GM18951 (cell line): ENCODE results near the gene SSBP3.
"Not testable (repeated sequence)": the region's sequence is repeated elsewhere in the genome, so short reads cannot be mapped to it uniquely, and the experiment has no call there.

Experiments used
- POLR2A ChIP-seq: IDR thresholded peaks from 4 replicates; pipeline ENCODE4 v1.6.1; 2011; ENCODE audit warnings: mild to moderate bottlenecking; ENCODE audit not compliant: insufficient read length, insufficient read depth; ENCODE audit errors: extremely low read depth
- in situ Hi-C: fragments of 300-500 bp; cut with MboI; formaldehyde crosslinking; loops from one replicate; pipeline ENCODE4 v1.12.0; 2022; ENCODE audit warnings: low sequenced_read_pairs, mixed read lengths, inconsistent platforms; ENCODE audit not compliant: unreplicated experiment

SSBP3 gene

GRCh38 chr1:54225986-54226559 is 180.1 kb downstream of the SSBP3 start:
- in situ Hi-C loops: no loop called here
- no peak for TF ChIP-seq POLR2A

GRCh38 chr1:54225378-54225777 is 180.8 kb downstream of the SSBP3 start:
- no peak for TF ChIP-seq POLR2A
- in situ Hi-C loops: no loop called here

- in situ Hi-C loops: no loop called here
- no peak for TF ChIP-seq POLR2A
These were observed 182.0 kb downstream of the SSBP3 start for GRCh38 chr1:54224233-54224632.

GRCh38 chr1:54223441-54224202 is 182.6 kb downstream of the SSBP3 start:
- in situ Hi-C loops: no loop called here
- no peak for TF ChIP-seq POLR2A

- in situ Hi-C loops: no loop called here
- TF ChIP-seq POLR2A: no peak
These were observed 183.5 kb downstream of the SSBP3 start for GRCh38 chr1:54222711-54223110.

GRCh38 chr1:54221867-54222484 is 184.2 kb downstream of the SSBP3 start:
- no peak for TF ChIP-seq POLR2A
- in situ Hi-C loops: no loop called here

- no peak for TF ChIP-seq POLR2A
- in situ Hi-C loops: no loop called here
These were observed 184.9 kb downstream of the SSBP3 start for GRCh38 chr1:54221113-54221834.

GRCh38 chr1:54220004-54220811 is 186.0 kb downstream of the SSBP3 start:
- in situ Hi-C loops: no loop called here
- no peak for TF ChIP-seq POLR2A

GRCh38 chr1:54219688-54220003 is 186.5 kb downstream of the SSBP3 start:
- in situ Hi-C loops: no loop called here
- TF ChIP-seq POLR2A: no peak

- no peak for TF ChIP-seq POLR2A
- in situ Hi-C loops: no loop called here
These were observed 187.1 kb downstream of the SSBP3 start for GRCh38 chr1:54218883-54219687.

- TF ChIP-seq POLR2A: no peak
- in situ Hi-C loops: no loop called here
These were observed 190.7 kb downstream of the SSBP3 start for GRCh38 chr1:54215523-54215922.

- in situ Hi-C loops: no loop called here
These were observed 193.3 kb downstream of the SSBP3 start for GRCh38 chr1:54212872-54213271.

GRCh38 chr1:54207896-54208295 is 198.3 kb downstream of the SSBP3 start:
- in situ Hi-C loops: not testable (repeated sequence)

More at GRCh38 chr1:54212872-54213271, 193.3 kb downstream of the SSBP3 start:
- TF ChIP-seq POLR2A: no peak
